Dermis blood vessel endothelial cell (primary cell): ENCODE measurements around the gene ASIP. TPM values are rescaled to one million over a fixed set of nuclear protein-coding genes. Genes with fewer than 3 reads are reported as not detected.
"Not testable (repeated sequence)": the region's sequence is repeated elsewhere in the genome, so short reads cannot be mapped to it uniquely, and the experiment has no call there.

Experiments
- DNase-seq: peaks from one replicate; pipeline ENCODE4 v3.0.0; 2010
- total RNA-seq: library from RNA; depleted of rRNA; stranded (reverse); fragments of >200 nt; gene quantifications from 2 replicates; pipeline ENCODE4 v1.2.3, GENCODE V29; 2014

ASIP gene
- total RNA-seq, 1 donor from 2014 or later, result not detected

GRCh38 chr20:34290471-34290870 is 49.2 kb downstream of the ASIP start:
- DNase-seq, result no peak

DNA sequence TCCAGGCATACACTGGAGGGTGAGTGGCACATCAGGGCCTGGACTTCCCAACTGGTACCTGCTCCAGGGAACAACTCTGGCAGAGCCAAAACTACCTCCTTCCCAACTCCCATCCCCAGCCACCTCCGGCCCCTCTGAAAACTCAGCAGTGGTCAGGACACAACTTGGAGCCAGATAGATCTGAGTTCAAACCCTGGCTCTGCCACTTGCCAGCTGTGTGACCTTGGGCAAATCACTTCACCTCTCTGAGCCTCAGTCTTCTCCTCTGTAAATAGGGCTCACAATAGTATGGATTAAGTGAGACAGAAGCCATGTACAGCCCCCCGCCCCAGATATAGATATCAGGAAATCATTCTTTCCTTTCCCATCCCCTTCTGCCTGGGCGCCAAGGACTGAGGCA is 51.3 kb downstream of the ASIP start:
- no peak for DNase-seq

GRCh38 chr20:34293119-34293518 is 51.9 kb downstream of the ASIP start:
- DNase-seq, result no peak

GRCh38 chr20:34293589-34293988 is 52.4 kb downstream of the ASIP start:
- peak; percentile 49 for DNase-seq

GRCh38 chr20:34294563-34294962 is 53.3 kb downstream of the ASIP start:
- no peak for DNase-seq

DNA sequence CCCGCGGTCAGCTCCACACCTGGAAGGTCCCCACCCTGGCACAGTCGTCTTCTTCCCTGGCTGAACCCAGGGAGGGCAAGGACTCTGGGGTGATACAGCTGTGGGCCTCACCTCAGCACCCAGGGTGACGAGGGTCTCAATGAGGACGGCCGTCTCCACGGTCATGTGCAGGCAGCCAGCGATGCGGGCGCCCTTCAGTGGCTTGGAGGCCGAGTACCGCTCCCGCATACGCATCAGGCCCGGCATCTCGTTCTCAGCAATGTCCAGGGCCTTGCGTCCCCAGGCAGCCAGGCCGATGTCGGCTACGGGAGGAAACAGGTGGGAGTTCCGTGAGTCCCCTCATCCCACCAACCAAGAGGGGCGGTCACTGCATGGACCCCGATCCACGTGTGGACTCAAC is 54.1 kb downstream of the ASIP start:
- DNase-seq, result no peak

DNA sequence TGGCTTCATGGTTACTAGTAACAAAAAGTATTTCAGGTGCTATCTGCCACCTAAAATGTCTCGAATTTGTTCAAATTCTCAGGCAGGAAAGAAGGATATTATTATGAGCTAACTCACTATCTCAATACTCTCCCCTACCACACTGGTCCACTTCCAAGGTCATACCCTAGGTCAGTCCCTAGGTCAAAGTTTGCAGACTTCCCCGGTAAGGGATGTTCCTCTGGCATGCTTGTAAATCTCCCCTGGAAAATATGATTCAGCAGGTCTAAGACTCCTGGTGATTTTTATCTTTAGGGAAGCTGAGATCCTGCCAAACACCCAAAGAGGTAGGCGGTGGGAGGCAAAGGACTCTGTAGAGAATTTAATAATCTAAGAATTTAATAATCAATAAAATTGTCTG is 55.2 kb downstream of the ASIP start:
- DNase-seq, result no peak

DNA sequence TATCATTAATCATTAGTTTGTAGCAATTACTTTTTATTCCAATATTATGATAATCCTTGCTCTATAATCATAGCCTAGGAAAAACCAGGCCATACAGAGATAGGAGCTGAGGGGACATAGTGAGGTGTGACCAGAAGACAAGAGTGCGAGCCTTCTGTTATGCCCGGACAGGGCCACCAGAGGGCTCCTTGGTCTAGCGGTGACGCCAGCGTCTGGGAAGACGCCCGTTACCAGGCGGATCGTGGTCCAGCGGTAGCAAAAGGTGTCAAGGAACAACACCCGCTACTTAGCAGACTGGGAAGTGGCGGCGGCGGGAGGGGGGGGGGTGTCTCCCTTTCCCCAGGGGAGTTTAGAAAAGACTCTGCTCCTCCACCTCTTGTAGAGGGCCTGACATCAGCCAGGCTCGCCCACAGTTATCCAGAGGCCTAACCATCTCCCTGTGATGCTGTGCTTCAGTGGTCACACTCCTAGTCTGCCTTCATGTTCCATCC is 57.1 kb downstream of the ASIP start:
- not testable (repeated sequence) for DNase-seq

DNA sequence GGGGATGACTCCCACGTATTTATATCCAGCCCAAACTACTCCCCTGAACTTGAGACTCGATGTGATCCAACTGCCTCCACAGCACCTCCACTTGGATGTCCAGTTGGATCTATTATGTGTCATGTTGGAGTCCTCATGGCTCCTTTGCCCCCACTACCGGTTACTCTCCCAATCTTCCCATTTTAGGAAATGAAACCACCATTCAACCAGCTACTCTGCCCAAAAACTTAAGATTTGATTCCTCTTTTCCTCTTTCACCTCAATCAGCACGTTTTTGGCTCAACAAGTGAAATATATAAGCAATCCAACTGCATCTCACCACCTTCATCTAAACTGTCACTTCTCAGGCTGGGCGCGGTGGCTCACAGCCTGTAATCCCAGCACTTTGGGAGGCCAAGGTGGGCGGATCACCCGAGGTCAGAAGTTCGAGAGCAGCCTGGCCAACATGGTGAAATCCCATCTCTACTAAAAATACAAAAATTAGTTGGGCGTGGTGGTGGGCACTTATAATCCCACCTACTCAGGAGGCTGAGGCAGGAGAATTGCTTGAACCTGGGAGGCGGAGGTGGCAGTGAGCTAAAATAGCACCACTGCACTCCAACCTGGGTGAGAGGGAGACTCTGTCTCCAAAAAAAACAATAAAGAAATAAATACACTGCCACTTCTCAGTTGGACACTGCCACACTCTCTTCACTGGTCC is 58.5 kb downstream of the ASIP start:
- DNase-seq, result no peak

- DNase-seq, result no peak
Measured at GRCh38 chr20:34300256-34300806, 59.1 kb downstream of the ASIP start.

- DNase-seq, result no peak
Measured at GRCh38 chr20:34300809-34301586, 59.8 kb downstream of the ASIP start.

DNA sequence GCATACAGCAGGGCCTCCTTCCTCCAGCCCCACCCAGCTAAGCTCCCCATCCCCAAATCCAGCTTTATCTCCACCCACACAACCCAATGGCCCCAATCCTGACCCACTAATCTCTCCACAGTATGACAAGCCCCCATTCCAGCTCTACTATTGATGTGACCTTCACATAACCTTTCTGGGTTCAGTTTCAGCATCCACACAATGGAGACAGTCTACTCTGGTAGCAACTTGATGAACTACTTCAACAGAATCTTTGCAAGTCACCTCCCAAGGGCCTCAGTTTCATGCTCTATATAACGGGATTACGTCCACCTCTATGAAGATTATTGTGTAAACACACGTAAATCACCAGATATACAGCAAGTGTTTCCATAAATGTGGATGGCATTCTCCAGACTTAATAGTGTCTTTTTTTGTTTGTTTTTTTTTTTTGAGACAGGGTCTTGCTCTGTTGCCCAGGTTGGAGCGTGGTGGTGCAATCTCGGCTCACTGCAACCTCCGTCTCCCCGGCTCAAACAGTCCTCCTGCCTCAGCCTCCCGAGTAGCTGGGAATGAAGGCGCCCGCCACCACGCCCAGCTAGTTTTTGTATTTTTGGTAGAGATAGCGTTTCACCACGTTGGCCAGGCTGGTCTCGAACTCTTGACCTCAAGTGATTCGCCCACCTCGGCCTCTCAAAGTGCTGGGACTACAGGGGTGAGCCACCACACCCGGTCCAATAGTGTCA is 60.5 kb downstream of the ASIP start:
- DNase-seq, result no peak

DNA sequence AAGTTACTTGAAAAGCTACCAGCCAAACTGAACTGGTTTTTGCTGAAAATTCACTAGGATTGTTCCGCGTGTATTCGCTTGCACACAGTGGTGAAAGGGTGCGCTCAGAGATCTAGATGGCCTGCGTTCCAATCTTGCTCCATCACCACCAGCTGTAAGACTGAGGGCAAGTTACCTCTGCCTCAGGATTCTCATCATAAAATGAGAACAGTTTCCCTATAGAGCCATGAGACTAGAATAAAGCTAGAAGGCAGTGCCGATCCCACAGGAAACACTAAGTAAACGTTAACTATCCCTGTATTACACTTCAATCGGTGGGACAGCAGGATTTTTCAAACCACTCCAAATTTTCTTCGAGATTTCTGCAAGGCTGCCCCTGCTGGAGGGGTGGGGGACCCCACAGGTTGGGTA is 61.1 kb downstream of the ASIP start:
- DNase-seq, result no peak

DNA sequence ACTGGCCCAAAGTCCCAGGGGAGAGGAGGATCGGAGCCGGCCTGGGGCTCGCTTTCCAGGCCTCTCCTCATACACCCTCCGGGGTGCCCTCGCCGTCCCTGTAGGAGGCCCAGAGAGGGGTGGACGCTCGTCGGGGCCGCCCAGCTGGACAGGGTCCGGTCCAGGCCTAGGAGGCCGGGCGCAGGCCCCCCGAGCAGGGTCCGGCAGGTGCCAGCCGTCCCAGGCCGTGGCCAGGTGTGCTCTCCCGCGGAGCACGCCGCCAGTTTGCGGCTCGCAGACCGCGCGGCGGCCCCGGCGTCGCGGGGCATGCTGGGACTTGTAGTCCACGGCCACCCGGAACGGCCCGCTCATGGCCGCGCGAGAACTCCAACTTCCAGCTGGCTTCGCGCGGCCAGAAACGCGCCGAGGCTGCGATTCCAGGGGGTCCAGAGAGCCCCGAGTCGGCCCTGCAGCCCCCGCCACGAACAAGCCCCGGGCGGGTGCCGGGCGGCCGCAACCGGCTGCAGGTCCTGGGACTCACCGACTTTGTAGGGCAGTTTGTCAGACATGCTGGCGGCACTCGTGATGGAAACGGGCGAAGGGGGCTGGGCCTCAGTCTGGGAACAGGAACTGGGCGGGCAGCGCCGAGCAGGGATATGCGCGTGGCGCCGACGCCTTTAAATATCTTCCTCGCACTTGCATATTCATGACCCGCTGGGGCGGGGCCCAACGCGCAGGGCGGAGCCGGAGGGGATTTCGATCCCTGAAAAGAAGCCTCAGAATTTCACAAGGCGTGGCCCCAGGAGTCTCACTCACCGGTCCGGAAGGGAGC is 61.7 kb downstream of the ASIP start, which contains the start of gene AHCY:
Gene AHCY (minus strand): TSS at position 633 of the 811 bp plus-strand sequence. CDS start 85 bp downstream, at position 548.
- DNase-seq, result peak; percentile 97

- no peak for DNase-seq
Measured at GRCh38 chr20:34305333-34306230, 64.4 kb downstream of the ASIP start.

GRCh38 chr20:34309691-34310090 is 68.5 kb downstream of the ASIP start:
- DNase-seq, result no peak

DNA sequence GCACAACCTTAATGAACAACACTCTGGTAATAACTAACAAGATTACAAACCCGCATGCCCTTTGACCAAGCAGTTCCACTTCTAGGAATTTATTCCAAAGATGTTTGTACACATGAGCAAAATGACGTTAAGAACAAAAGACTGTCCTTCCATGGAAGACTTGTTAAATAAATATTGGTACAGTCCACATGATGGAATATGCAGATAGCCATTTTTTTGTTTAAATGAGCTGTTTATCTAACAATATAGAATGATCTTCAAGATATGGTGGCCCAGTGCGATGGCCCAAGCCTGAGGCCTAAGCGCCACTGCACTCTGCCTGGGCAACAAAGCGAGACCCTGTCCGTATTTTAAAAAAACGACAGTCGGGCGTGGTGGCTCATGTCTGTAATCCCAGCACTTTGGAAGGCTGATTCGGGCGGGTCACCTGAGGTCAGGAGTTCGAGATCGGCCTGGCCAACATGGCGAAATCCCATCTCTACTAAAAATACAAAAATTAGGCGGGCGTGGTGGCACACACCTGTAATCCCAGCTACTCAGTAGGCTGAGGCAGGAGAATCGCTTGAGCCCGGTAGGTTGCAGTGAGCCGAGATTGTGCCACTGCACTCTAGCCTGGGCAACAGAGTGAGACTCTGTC is 69.4 kb downstream of the ASIP start:
- no peak for DNase-seq

DNA sequence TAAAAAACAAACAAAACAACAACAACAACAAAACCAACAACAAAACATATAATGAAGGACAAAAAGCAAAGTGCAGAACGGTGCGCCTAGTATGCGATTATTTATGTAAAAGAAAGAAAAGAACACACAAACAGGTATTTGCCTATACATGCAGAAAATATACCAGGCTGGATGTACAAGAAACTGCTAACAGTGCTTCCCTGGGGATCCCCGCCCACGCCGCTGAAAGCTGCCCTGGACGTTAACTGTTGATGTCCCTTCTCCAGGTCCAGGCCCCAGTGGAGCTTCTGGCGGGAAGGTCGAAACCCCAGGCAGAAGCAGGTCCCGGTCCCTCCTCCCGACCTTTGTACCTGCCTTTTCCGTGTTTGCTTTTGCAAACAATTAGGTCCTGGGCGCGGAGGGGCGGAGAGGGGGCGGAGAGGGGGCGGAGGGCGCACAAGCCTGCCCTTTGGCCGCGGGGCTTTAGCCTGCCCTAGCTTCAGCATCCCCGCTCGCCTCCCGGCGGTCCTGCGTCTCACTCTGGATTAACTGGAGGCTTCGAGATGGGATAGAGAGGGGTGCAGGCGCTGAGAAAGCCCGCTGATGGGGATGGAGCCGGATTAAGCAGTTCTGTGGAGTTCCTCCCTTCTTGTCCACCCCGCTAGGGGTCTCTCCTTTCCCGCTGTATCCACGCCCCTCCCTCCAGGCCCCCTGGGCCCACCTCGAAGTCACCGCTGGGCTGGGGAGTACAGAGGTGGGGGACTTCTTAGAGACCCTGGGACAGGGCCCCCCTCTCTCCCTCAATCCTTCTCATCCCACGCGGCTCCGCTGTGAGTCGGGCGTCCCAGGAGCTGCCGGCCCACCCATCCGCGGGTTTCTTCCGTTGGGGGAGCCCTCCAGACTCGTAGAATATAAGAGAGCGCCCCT is 70.1 kb downstream of the ASIP start:
- DNase-seq, result no peak

- DNase-seq, result no peak
Measured at GRCh38 chr20:34312024-34312460, 70.8 kb downstream of the ASIP start.
